GM18505 (cell line): Measurements from ENCODE around the gene GAREM2.
"Not testable (repeated sequence)": the region's sequence is repeated elsewhere in the genome, so short reads cannot be mapped to it uniquely, and the experiment has no call there.

Experiments used
- ATAC-seq: cut with Tn5 transposase; IDR thresholded peaks from one replicate; pipeline ENCODE4 v1.9.1; 2021; ENCODE audit not compliant: unreplicated experiment
- POLR2A ChIP-seq: IDR thresholded peaks from 4 replicates; pipeline ENCODE4 v1.6.1; 2011; ENCODE audit warnings: borderline replicate concordance; ENCODE audit not compliant: insufficient read depth, insufficient read length; ENCODE audit errors: extremely low read depth

GAREM2 gene

DNA sequence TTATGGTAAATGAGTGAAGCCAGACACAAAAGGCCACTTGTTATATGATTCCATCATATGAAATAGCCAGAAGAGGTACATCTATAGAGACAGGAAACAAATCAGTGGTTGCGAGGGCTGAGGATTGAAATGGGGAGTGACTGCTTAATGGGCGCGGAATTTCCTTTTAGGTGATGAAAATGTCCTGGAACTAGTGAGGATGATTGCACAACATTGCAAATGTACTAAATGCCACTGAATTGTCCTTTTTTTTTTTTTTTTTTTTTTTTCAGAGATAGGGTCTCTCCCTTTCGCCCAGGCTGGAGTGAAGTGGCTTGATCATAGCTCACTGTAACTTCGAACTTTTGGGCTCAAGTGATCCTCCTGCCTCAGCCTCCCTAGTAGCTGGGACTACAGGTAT is 15.3 kb upstream of the GAREM2 start:
- ATAC-seq: no peak
- no peak for TF ChIP-seq POLR2A

DNA sequence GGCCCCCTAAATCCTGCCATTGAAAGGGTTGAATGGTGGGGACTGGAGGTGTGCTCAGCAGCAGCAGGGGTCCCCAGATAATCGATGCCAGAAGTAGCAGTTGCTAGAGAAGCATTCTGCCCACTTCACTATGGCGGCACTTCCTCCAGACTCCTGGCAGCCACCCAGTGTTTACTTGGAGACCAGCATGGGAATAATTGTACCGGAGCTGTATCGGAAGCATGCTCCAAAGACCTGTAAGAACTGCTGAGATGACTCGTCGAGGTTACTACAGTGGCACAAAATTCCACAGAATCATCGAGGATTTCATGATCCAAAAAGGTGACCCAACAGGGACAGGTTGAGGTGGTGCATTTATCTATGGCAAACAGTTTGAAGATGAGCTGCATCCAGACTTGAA is 11.0 kb upstream of the GAREM2 start:
- no peak for ATAC-seq
- no peak for TF ChIP-seq POLR2A

DNA sequence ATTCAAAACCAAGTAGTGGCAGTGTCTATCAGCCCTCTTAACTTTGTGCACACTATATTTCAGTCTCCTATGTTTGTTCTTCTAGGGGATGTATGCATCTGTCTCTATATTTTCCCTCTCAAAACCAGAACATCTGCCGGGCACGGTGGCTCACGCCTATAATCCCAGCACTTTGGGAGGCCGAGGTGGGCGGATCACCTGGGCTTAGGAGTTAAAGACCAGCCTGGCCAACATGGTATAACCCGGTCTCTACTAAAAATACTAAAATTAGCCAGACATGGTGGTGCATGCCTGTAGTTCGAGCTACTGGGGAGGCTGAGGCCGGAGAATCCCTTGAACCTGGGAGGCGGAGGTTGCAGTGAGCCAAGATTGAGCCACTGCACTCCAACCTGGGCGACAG is 9.9 kb upstream of the GAREM2 start:
- TF ChIP-seq POLR2A: no peak
- no peak for ATAC-seq

DNA sequence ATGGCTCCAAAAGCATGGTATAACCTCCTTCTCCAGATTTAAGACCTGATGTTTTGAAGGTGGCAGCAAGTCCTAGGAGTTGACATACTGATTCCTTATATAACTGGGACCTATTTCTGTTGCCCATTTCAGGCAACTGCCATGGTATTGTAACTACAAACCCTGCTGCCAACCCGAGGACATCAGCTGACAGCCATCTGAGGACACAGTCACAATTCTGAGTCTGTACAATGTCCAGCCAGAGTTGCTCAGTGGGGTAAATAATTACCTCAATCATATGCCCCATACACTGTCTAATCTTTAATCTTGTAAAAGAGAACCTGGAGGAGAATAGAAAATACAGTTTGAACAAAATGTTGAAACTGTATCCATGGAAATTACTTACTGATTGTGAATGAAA is 8.7 kb upstream of the GAREM2 start:
- TF ChIP-seq POLR2A: no peak
- no peak for ATAC-seq

DNA sequence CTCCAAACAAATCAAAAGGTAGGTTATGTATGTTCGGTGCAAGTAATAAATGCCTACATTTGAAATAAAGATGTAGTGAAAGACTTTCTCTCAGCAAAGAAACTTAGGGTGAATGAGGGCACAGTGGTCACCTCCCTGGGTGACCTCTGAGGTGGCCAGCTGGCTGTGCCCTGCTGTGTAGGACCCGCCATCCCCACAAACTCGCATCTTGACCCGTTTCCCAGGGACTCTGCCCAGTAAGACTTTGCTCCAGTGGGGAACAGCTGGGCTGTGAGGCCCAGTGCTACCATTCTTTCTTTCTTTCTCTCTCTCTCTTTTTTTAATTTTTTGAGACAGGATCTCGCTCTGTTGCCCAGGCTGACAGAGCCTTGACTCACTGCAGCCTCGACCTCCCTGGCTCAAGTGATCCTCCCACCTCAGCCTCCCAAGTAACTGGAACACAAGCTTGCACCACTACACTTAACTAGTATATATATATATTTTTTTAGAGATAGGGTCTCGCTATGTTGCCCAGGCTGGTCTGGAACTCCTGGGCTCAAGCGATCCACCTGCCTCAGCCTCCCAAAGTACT is 8.2 kb upstream of the GAREM2 start:
- no peak for TF ChIP-seq POLR2A
- ATAC-seq: no peak

DNA sequence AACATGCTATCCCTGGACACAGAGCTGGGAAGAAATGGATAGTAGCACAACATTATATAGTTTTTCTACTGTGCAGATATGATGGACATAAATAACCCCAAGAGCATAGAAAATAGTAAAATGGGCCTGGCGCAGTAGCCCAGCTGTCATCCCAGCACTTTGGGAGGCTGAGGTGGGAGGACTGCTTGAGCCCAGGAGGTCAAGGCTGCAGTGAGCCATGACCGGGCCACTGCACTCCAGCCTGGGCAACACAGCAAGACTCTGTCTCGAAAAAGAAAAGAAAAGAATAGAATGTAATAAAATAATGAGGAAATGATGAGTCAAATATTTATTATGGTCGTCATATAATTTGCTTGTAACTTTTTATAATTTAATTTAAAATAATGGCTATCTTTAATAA is 7.5 kb upstream of the GAREM2 start:
- TF ChIP-seq POLR2A: no peak
- no peak for ATAC-seq

DNA sequence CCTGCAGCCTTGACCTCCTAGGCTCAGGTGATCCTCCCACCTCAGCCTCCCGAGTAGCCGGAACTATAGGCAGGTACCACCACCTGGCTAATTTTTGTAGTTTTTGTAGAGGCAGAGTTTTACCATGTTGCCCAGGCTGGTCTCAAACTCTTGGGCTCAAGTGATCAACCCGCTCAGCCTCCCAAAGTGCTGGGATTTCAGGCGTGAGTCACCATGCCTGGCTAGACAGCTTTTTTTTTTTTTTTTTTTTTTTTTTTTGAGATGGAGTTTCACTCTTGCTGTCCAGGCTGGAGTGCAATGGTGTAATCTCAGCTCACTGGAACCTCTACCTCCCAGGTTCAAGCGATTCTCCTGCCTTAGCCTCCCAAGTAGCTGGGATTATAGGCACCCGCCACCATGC is 6.3 kb upstream of the GAREM2 start:
- not testable (repeated sequence) for ATAC-seq

DNA sequence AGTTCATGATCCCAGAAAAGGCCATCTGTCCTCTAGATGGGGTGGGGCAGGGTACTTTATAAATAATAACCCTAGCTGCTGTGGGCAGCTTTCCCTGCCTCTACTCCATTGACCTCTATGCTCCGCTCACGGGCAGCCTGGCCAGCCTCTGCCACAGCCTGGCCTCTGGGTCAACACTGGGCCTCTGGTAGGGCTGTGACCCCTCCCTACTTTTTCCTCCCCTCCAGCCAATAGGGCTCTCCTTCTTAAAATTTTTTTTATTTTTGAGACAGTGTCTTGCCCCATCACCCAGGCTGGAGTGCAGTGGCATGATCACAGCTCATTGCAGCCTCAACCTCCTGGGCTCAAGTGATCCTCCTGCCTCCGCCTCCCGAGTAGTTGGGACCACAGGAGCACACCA is 4.1 kb upstream of the GAREM2 start:
- no peak for ATAC-seq
- no peak for TF ChIP-seq POLR2A

DNA sequence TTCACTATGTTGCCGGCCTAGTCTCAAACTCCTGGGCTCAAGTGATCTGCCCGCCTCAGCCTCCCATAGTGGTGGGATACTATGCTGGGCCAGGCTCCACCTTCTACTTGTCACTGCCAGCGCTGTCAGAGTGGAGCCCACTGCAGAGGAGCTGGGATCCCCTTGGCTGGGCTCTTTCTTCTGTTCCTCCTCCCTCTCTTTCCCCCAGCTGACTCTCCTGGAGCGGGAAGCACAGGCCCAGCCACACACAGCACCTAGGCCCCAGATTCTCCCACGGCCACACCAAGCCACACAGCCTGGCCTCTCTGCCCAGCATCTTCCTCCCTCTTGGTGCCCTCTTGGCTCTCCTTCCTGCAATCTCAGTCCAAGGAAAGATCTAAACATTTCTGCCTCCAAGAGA is 3.7 kb upstream of the GAREM2 start:
- no peak for ATAC-seq
- TF ChIP-seq POLR2A: no peak

DNA sequence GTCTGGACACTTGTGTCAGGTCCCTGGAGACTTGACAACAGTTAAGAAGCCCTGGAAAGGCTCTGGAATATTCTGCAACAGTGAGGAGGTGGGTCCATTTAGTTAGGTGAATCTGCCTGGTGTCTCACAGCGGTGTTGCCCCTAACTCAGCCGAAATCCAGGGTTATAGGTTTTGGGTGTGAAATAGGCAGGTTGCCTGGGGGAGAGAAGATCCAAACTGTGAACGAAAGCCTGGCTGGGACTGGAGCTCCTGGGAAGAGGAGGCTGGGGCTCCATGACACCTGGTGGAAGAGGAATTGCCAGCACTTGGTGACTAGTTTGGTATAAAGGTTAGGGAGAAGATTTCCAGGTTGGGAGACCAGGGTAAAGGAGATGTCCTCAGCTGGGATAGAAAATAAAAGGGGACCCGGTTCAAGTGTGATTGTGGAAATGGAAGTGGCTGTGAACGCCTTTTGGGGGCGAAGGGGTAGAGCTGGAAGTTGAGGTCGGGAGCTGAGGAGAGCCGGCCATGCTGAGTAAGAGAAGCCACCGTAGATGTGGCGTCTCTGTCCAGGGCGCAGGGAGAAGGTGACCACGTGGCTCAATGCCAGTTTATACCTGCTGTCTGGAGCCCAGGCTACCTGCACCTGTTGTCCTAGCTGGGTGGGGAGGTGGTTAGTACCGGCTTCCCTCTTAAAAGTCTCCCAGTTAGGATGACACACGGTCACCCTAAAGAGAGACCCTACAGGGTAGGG is 3.0 kb upstream of the GAREM2 start:
- ATAC-seq: no peak

DNA sequence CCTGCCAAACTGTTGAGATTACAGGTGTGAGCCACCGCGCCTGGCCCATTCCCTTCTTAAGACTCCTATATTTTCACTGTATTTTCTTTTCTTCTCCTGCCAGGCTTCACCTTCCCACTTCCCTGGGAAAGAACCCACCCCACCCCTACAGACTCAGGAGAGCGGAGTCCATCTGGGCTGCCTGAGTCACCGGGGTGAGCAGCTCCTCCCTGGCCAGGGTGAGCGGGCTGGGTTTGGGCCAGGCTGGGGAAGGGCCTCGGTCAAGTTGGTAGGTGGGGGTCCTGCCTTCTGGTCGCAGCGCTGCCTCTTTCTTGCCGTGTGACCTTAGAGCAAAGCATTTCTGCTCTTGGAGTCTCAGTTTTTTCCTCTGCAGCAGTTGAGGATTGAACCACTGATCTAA is 2.1 kb upstream of the GAREM2 start:
- no peak for TF ChIP-seq POLR2A
- no peak for ATAC-seq

More for the DNA sequence above, 3.0 kb upstream of the GAREM2 start:
- no peak for TF ChIP-seq POLR2A

DNA sequence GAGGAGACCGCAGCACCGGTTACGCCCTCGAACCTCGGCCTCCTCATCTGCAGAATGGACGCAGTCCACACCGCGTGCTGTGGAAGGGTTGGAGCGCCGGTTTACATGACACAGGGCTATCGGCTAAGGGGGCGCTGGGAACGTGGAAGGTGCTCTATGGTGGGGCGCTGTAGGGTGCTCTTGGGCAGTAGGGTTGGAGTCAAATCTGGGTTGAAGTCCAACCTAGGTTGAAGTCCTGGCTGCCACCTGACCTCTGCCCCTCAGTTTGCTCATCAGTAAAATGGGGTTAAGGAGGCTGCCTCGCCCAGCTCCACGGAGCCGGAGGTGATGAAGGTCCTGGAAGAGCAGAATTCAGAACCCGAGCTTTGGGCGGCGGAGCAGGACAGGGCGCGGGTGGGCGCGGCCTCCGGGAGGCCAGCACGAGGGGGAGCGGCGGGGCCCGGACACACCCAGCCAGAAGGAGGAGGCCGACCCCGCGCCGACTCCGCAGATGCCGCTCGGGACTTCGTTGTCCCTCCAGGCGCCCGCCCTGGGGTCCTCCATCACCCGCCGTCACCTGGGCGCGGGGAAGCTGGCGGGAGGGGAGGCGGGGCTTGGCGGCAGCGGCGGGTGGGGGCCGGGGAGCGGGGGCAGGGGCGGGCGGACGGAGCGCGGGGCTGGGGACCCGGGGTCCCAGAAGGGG is 558 bp upstream of the GAREM2 start:
- ATAC-seq: no peak
- no peak for TF ChIP-seq POLR2A

DNA sequence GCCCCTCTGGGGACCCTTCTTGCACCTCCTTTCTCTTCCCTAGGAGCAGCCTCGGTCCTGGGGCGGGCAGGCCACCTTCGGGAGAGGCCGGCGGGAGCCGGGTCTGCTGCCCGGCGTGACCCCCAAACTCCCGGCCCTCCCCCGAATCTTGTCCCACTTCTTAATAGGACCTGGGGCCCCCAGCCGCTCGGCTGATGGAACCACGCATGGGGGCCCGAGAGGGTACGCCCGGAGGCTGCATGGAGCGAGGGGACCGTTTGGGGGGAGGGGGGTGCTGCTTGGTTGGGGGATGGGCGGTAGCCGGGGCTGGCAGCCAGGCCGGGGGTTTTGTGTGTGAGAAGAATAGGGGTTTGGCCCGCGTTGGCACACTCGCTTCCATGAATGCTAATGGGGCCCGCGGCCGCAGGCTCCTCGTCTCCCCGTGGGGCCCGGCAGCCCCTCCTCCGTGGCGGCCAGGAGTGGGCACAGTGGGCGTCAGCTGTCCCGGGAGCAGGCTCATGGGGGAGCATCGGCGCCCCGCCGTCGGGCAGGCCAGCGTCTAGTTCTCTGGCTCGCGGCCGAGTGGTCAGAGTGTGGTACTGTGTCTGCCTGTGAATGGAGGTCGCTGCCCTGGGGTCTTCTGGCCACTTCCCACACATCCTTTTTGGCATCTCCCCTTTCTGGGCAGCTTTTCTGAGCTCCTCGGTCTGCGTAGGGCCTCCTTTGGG is 1.0 kb downstream of the GAREM2 start:
- no peak for ATAC-seq
- no peak for TF ChIP-seq POLR2A
